Measurements from ENCODE around the gene PLIN5. TPM values are rescaled to one million over a fixed set of nuclear protein-coding genes. Genes with fewer than 3 reads are reported as not detected.
A peak's percentile ranks its signal among the peaks of the same experiment; 100 is the strongest.

The PLIN5 gene
- total and polyA plus RNA-seq, 7 donors = 14.5 to 143 (median 96.1) TPM

DNA sequence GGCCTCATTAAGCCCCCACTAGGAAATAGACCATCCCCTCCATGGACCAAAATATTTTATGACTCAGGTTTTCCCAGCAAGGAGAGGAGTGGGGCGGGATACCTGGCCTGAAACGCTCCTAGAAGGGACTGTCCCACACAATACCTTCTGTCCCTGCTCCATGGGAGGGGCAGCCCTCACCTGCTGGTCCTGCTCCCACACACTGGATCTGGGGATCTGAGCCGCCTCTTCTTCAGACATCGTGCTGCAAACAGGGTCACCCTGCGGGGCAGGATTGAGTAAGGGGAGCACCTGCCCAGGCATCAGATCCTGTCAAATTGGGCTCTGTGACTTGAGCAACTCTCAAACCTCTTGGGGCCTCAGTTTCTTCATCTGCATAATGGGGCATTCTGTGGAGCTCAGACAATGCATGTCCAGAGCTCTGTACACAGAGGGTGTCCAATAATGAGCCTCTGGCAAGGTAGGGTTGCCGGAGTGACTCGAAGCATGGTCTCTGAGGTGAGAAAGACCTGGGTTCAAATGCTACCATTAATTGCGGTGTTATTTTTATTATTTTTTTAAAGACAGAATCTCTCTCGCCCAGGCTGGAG is 1.1 kb downstream of the PLIN5 start:
- Histone ChIP-seq H3K4me1 (peaks cover 39% of the 10 kb centered on the region), H3K4me3 (peak overlapping the region; percentile 66), H3K36me3 (ENCODE audit: insufficient read depth in 1 of 2, low read depth in 1 of 2) (peaks cover 0 to 4% of the 10 kb centered on the region in 2 donors), H3K9me3 (no peaks in the 10 kb centered on the region), H3K27me3 (ENCODE audit: insufficient read depth in 3 of 3, low read length in 2 of 3) (no peaks in the 10 kb centered on the region), H3K27ac (peak overlapping the region; percentile 90)
- TF ChIP-seq, protein P1, sequence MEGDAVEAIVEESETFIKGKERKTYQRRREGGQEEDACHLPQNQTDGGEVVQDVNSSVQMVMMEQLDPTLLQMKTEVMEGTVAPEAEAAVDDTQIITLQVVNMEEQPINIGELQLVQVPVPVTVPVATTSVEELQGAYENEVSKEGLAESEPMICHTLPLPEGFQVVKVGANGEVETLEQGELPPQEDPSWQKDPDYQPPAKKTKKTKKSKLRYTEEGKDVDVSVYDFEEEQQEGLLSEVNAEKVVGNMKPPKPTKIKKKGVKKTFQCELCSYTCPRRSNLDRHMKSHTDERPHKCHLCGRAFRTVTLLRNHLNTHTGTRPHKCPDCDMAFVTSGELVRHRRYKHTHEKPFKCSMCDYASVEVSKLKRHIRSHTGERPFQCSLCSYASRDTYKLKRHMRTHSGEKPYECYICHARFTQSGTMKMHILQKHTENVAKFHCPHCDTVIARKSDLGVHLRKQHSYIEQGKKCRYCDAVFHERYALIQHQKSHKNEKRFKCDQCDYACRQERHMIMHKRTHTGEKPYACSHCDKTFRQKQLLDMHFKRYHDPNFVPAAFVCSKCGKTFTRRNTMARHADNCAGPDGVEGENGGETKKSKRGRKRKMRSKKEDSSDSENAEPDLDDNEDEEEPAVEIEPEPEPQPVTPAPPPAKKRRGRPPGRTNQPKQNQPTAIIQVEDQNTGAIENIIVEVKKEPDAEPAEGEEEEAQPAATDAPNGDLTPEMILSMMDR (IDR thresholded peaks at IDR 0.05) = no peak
- DNase-seq (no peak), ATAC-seq (no peak)
- intact Hi-C loops (cut with DNase I) = no loop called here
- WGBS, 3 donors = 79 to 82% (median 81%) methylated on average over 9 of the region's 9 CpGs

DNA sequence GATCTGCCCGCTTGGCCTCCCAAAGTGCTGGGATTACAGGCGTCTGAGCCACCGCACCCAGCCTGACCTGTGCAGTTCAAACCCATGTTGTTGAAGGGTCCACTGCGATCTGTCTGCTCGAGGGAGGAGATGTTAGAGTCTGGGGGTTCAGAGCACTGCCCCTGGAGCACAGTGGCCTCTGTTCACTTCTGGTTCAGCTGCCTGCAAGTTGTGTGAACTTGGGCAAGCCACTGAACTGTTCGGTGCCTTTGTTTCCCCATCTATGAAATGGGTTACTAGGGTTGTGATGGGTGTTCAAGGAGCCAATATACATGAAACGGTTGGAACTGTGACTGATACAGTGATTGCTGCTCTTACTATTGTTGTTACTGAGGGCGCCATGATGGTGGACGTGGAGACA is 1.7 kb downstream of the PLIN5 start:
- DNase-seq = no peak
- intact Hi-C loops (cut with DNase I) = no loop called here
- Histone ChIP-seq H3K4me1 (peaks cover 38% of the 10 kb centered on the region), H3K4me3 (peak overlapping the region; percentile 66), H3K9me3 (no peaks in the 10 kb centered on the region), H3K27me3 (ENCODE audit: insufficient read depth in 3 of 3, low read length in 2 of 3) (no peaks in the 10 kb centered on the region), H3K36me3 (ENCODE audit: insufficient read depth in 1 of 2, low read depth in 1 of 2) (peaks cover 0 to 10% of the 10 kb centered on the region in 2 donors), H3K27ac (peak overlapping the region; percentile 90)
- no peak for ATAC-seq
- TF ChIP-seq, protein P1 (IDR thresholded peaks at IDR 0.05) = no peak
- 75 to 78% (median 76%) methylated on average over 9 of the region's 9 CpGs for WGBS, 3 donors

DNA sequence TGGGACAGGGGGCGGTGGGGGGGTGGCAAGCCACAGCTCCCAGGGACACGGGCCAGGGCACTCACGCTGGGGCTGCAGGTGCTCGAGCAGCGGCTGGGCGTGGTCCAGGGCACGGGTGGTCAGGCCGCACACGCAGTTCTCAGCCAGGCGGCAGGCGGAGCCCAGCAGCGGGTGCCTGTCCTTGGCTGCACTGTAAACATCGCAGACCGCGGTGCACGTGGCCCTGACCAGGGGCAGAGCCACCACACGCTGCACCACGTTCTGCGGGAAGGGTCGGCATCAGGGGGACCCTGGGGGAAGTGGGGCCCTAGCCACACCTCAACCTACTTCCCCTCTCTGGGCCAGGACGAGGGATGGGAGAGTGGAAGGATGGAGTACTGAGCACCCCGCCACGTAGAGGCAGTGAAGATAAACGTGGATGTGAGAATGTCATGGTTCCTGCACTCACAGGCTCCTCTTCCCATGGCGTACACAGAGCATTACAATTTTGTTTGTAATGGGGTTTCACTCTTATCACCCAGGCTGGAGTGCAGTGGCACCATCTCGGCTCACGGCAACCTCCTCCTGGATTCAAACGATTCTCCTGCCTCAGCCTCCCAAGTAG is 3.4 kb downstream of the PLIN5 start:
- ATAC-seq (peak; percentile 3 to 44 (median 18)), DNase-seq (peak in 1 of 2 donors; percentile 34)
- intact Hi-C loops (cut with DNase I) = no loop called here
- Histone ChIP-seq H3K4me3 (no peak overlapping the region), H3K36me3 (ENCODE audit: insufficient read depth in 1 of 2, low read depth in 1 of 2) (peaks cover 0 to 20% of the 10 kb centered on the region in 2 donors), H3K27ac (peak overlapping the region; percentile 71), H3K27me3 (ENCODE audit: insufficient read depth in 3 of 3, low read length in 2 of 3) (no peaks in the 10 kb centered on the region), H3K9me3 (no peaks in the 10 kb centered on the region), H3K4me1 (peaks cover 23% of the 10 kb centered on the region)
- TF ChIP-seq, protein P1 (IDR thresholded peaks at IDR 0.05) = no peak
- 25 to 35% (median 31%) methylated on average over 21 to 28 of the region's 28 CpGs for WGBS, 3 donors

- TF ChIP-seq, protein P1 (IDR thresholded peaks at IDR 0.05) = no peak
- H3K36me3 ChIP-seq (ENCODE audit: insufficient read depth in 1 of 2, low read depth in 1 of 2) = peaks cover 0 to 33% of the 10 kb centered on the region in 2 donors
- no peaks in the 10 kb centered on the region for H3K27me3 ChIP-seq (ENCODE audit: insufficient read depth in 3 of 3, low read length in 2 of 3)
- H3K27ac ChIP-seq = peak overlapping the region; percentile 14
- WGBS, 3 donors = 68 to 80% (median 78%) methylated on average over 13 to 14 of the region's 14 CpGs
- H3K4me1 ChIP-seq = peaks cover 11% of the 10 kb centered on the region
- intact Hi-C loops (cut with DNase I) = loop anchor here in 1 of 2 donors (10.0 kb wide), 1 partner anchor 265 kb away; no protein-coding TSS in a partner anchor
- ATAC-seq (no peak), DNase-seq (no peak)
- no peaks in the 10 kb centered on the region for H3K9me3 ChIP-seq
- no peak overlapping the region for H3K4me3 ChIP-seq
Measured at GRCh38 chr19:4529924-4530522, 5.0 kb downstream of the PLIN5 start.
